IPS DF 4.7 (cell line): ENCODE measurements around the gene WASHC3.
"Not testable (repeated sequence)": the region's sequence is repeated elsewhere in the genome, so short reads cannot be mapped to it uniquely, and the experiment has no call there.

Experiments used
- DNase-seq: peaks from one replicate; pipeline ENCODE4 v3.0.0-alpha.2; 2013; ENCODE audit warnings: low spot score; ENCODE audit errors: extremely low read depth

Gene WASHC3, protein sequence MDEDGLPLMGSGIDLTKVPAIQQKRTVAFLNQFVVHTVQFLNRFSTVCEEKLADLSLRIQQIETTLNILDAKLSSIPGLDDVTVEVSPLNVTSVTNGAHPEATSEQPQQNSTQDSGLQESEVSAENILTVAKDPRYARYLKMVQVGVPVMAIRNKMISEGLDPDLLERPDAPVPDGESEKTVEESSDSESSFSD

GRCh38 chr12:102061560-102062418 lies at the start of gene WASHC3:
Gene WASHC3 (minus strand): TSS chr12:102061991. CDS start chr12:102061962, 29 bp downstream.
- peak; percentile 79 for DNase-seq

- no peak for DNase-seq
Measured at GRCh38 chr12:102110782-102111181, 49.0 kb upstream of the WASHC3 start.

DNA sequence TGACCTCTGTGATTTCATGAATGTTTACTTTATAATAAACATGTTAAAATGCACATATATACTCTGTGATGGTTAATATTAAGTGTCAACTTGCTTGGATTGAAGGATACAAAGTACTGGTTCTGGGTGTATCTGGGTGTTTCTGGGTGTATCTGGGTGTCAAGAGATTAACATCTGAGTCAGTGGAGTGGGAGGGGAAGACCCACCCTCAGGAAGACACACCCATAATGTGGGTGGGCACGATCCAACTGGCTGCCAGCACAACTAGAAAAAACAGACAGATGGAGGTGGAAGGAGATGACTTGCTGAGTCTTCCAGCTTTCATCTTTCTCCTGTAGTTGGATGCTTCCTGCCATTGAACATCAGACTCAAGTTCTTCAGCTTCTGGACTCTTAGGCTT lies 46.2 kb upstream of the WASHC3 start:
- DNase-seq, result no peak

DNA sequence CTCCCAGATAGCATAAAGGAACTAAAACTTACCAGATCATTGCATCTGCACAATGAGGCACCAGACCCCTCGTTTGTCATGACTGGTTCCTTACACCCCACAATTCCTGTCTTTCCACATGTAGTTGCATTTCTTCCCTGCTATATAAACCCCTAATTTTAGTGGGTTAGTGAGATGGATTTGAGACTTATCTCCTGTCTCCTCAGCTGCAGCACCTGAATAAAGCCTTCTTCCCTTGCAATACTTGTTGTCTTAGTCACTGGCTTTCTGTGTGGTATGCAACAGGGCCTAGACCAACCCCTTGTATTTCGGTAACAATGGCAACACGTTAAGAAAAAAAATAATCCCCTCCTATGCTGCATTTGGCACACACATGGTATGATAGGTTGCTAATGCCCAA lies 45.1 kb upstream of the WASHC3 start:
- no peak for DNase-seq

- no peak for DNase-seq
Measured at GRCh38 chr12:102096855-102097254, 35.1 kb upstream of the WASHC3 start.

DNA sequence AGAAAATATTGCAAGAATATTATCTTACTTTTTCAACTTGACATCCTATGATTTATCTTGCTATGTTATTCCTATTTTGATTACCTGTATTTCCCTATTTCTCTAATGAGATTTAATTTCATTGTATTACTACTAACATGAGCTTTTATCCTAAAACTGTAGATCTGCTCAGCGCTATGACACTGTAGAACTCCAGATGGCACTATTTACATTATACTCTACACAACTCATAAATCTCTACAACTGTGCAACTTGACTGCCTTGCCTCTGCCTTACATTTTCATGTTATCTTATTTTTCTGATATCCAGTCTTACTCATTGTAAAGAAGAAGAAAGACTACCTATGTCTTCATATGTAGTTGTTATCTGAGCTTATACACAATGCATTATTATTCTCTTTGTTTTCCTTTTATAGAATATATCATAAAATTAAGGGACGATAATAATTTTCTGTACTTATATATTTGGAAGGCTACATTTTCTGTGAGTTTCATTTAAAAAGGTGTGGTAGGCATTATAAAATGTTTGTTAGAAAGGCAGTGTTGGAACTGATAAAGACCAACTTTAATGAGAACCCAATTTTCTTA lies 34.0 kb upstream of the WASHC3 start:
- DNase-seq, result no peak

- no peak for DNase-seq
Measured at GRCh38 chr12:102093319-102093718, 31.5 kb upstream of the WASHC3 start.

- DNase-seq, result not testable (repeated sequence)
Measured at GRCh38 chr12:102089228-102089835, 27.5 kb upstream of the WASHC3 start.

DNA sequence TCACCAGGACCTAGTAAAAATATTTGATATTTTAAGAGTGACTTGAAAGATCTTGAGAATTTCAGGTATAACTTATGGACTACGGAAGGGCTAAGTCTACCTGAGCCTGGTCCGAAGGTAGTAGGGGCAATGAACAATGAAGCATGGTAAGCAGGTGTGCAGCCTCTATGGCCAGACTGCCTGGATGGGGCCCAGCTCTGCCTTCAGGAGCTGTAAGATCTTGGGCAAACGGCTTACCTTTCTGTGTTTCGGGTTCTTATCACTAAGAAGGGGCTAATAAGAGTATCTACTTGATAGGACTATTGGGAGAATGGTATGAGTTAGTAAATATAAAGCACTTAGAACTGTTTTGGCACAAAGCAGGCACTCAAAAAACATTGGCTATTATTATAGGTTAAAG lies 19.1 kb upstream of the WASHC3 start:
- no peak for DNase-seq

GRCh38 chr12:102072092-102072491 lies 10.3 kb upstream of the WASHC3 start:
- not testable (repeated sequence) for DNase-seq

DNA sequence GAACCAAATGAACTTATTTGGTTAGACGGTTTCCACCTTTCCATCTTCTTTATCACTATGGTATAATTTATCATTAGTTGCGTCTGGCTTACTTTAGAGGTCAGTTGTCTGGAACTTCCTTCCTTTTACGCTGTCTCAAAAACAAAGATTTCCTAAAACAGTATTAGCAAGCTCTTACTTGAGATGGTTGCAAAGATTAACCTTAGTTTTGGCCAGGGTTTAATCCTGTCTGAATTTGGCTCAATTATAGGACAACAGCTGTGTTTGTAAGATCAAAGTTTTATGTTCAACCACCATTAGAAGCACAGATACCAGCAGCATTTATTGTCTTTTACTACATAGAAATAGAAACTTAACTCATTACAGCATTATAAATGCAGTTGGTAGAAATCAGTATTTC lies 7.9 kb upstream of the WASHC3 start:
- no peak for DNase-seq

- no peak for DNase-seq
Measured at GRCh38 chr12:102067574-102068258, 5.9 kb upstream of the WASHC3 start.

- no peak for DNase-seq
Measured at GRCh38 chr12:102064476-102064875, 2.7 kb upstream of the WASHC3 start.

DNA sequence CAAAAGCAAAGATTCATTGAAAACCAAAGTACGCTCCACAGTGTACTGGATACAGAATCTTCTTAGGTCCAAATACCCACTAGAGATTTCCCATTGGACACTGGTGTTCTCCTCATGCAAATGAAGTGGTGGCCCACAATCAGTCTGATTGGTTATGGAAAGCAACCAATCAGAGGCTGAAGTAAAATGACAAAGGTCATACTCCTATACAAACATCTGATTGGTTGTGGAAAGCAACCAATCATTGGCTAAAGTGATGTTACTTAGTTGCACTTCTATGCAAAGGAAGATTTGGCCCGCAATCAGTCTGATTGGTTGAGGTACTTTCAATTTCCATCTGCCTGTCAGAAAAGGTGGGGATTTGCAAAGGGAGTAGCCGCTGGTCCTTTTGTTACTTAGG lies 1.3 kb upstream of the WASHC3 start:
- no peak for DNase-seq

DNA sequence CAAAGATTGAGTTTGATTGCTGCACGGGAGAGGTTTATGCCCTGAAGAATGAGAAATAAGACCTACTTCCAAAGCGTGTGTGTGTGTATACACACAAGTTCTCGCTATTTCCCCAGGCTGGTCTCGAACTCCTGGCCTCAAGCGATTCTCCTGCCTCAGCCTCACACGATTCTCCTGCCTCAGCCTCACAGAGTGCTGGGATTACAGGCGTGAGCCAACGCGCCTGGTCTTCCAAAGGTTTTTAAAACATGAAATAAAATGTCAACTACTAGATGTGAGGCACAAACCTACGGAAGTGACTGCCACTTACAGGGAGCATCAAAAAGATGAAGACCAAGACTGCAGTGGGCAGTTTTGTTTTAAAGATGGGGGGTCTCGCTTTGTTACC lies 622 bp upstream of the WASHC3 start:
- DNase-seq, result no peak

- DNase-seq, result no peak
Measured at GRCh38 chr12:102061096-102061559, 663 bp downstream of the WASHC3 start.

DNA sequence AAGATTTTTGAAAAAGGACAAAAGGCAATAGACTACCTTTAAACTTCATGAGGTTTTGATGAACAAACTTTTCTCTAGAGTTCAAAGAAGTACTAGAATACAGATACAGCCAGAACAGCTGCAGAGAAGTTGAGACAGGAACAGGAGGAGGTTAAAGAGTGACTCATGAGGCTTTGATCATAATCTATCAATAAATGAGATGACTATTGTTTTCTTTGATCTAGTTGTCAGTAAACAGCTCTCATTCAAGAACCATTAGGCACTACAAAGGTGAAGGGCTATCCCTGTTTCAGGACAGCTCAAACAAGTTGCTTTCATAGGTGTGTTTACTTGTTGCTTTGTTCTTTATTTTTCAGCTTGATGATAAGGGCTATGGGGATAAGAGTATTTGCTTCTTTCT lies 2.4 kb downstream of the WASHC3 start:
- DNase-seq, result no peak

GRCh38 chr12:102054345-102054744 lies 7.4 kb downstream of the WASHC3 start:
- DNase-seq, result no peak

- DNase-seq, result no peak
Measured at GRCh38 chr12:102053062-102053349, 8.8 kb downstream of the WASHC3 start.

GRCh38 chr12:102052192-102053061 lies 9.4 kb downstream of the WASHC3 start:
- DNase-seq, result no peak
